Stimulated activated CD8-positive, alpha-beta memory T cell treated with anti-CD3 and anti-CD28 coated beads, Interleukin-15, amount 100 ng/mL, for 1 hour (primary cell): ENCODE results near the gene NAPSA.

ENCODE experiments used
- DNase-seq: peaks from one replicate; pipeline ENCODE4 v3.0.0-alpha.2; 2020; ENCODE audit warnings: low read depth

The NAPSA gene

DNA sequence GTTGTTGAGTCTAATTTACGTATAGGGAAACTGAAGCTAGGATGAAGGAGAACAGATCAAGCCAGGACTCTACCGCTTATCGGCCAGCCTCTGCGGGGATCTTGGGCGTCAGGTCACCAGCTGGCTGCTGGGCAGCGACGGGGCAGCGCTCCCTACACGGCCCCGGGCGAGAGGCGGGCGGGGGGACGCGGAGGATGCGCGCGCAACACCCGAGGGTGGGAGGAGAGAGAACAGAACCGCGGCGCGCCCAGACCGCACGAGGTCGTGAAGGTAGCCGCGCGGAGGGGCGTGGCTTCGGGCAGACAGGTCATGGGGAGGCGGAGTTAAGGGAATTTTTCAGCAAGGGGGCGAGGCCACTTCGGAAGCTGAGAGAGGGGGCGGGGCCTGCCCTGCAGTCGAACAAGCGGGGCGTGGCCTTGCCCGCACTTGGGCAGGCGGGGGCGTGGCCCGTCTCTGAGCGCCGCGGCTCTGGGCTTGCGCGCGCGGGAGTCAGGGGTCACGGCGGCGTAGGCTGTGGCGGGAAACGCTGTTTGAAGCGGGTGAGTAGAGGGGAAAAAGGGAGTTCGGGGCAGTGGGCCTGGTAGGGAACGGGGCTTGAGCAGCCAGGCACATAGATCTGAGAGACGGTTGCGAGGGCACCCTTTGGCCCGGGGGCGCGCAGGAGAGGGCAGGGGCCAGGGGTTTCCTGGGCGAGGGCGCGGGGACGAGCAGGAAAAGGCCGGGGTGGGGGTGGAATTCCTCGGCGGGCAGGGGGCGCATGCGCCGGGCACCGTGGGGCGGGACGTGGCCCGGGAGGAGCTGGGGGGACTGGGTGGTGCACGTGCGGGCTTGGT, 18.6 kb upstream of the NAPSA start, which contains the start of gene POLD1:
Gene POLD1, plus strand, starts transcription at position 496 of the 833 bp plus-strand sequence. CDS start 14,505 bp downstream, outside the sequence.
- peak; percentile 97 for DNase-seq

DNA sequence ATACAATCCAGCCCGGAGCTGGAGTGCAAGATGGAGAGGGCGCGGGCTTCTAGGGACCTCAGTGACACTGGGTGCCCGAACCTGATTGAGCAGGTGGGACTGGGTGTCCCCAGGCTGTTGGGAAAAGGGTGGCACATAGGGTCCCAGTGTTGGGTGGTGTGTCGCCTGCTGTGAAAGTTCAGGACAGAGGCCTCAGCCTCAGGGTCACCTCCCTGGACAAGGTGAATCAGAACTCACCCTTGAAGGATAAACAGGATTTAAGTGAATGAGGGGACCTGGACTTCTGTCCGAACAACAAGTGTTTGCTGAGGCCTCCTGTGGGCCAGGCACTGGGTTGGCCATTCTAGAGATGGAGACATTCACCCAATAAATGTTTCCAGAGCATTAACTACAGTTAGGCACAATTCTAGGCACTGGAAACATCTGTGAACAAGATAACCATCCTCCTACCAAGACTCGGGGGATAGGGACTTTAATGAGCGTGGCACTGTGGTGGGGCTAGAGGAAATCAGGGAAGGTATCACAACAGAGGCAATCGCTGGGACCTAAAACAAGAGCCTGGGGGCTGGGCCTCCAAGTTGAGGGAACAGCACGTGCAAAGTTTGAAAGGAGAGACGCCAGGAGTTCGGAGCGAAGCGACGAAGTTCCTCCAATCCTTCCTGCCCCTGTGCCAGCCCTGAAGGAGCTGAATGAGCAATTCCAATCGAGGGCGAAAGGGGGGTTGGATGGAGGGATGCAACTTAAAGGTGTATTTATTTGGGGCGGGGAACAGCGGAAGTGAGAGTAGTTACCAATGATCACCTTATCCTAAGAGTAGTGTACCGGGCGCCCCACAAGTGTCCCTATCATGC, 17.8 kb upstream of the NAPSA start:
- no peak for DNase-seq

DNA sequence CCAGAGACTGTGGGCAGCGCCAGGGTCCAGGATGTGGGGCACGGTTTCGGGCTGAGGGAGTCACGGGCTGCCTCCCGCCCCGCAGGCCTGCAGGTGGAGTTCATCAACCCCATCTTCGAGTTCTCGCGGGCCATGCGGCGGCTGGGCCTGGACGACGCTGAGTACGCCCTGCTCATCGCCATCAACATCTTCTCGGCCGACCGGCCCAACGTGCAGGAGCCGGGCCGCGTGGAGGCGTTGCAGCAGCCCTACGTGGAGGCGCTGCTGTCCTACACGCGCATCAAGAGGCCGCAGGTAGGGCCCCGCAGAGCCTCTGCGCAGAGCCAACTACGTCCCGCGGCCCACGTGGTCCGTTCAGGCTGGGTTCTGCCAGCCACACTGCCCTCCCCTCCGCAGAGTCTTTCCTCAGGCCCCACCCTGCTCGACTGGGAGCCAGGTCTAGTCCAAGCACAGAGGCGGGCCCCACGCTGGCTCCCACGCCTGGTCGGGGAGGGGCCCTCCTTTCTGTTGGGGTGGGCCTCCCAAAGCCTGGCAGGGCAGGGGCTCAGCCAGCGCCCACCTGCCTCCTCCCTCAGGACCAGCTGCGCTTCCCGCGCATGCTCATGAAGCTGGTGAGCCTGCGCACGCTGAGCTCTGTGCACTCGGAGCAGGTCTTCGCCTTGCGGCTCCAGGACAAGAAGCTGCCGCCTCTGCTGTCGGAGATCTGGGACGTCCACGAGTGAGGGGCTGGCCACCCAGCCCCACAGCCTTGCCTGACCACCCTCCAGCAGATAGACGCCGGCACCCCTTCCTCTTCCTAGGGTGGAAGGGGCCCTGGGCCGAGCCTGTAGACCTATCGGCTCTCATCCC, 16.7 kb upstream of the NAPSA start:
- DNase-seq = no peak

DNA sequence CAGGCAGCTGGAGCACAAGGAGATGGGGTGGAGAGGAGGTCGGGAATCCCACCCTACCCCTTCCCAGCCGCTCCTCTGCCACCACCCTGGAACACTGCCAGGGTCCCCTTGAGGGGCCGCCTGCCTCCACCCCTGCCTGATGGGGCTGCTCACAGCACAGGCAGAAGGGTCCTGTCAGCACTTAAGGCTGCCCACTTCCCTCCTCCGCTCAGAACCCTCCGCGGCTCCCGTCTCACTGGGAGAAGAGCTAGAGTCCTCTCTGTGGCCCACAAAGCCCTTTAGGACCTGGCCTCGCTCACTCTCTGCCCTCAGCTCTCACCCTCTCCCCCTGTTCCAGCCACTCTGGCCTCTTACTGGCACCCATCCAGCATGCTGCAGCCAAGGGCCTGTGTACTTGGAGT, 15.3 kb upstream of the NAPSA start:
- no peak for DNase-seq

DNA sequence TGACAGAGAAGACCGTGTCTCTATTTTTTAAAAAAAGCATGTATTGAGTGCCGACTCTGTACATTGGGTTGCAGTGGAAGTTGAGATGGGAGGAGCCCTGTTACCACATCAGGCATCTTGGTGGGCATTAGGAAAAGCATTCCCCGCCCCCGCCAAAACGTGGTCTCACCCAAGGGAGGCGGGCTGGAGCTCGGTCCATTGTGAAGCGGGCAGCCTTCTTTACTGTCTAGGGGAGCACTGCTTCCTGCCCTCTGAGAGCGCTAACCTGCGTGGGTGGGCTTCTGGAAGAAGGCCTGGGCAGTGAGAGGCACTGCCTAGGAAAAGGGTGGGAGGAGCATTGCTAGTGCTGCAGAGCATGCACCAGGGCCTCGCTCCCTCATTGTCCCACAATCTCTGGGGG, 14.7 kb upstream of the NAPSA start:
- DNase-seq = no peak

DNA sequence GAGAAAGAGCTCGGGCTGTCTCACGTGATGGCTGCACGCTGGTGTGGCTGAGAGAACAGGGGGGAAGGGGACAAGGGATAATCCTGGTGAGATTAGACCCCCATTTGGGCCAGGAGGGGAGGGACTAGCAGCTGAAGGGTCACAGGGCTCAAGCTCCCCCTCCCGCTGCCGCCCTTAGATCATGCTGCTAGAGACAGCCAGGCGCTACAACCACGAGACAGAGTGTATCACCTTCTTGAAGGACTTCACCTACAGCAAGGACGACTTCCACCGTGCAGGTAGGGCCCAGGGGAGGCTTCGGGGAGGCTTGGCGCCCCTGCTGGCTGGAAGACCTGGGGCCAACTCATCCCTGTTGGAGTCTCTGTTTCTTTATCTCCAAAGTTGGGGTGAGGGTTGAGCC, 14.2 kb upstream of the NAPSA start:
- DNase-seq = no peak

DNA sequence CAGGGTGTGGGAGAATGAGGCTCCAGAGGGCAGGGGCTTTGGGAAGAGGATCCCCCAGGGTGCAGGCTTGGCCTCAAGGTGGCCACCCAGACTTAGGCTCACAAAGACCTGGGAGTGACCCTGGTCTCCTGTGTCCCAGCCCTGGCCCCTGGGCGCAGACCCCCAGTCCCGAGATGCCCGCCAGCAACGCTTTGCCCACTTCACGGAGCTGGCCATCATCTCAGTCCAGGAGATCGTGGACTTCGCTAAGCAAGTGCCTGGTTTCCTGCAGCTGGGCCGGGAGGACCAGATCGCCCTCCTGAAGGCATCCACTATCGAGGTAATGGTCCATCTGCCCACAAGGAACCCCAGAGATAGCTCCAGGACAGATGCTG, 13.4 kb upstream of the NAPSA start:
- no peak for DNase-seq

DNA sequence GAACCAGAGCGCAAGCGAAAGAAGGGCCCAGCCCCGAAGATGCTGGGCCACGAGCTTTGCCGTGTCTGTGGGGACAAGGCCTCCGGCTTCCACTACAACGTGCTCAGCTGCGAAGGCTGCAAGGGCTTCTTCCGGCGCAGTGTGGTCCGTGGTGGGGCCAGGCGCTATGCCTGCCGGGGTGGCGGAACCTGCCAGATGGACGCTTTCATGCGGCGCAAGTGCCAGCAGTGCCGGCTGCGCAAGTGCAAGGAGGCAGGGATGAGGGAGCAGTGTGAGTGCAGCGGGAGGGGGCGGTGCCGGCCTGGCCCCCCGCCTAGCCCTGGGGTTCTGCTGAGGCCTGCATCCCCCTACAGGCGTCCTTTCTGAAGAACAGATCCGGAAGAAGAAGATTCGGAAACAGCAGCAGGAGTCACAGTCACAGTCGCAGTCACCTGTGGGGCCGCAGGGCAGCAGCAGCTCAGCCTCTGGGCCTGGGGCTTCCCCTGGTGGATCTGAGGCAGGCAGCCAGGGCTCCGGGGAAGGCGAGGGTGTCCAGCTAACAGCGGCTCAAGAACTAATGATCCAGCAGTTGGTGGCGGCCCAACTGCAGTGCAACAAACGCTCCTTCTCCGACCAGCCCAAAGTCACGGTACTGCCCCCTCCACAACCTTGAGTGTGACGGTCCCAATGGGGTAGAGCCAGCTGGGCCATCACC, 12.9 kb upstream of the NAPSA start:
- DNase-seq = no peak

DNA sequence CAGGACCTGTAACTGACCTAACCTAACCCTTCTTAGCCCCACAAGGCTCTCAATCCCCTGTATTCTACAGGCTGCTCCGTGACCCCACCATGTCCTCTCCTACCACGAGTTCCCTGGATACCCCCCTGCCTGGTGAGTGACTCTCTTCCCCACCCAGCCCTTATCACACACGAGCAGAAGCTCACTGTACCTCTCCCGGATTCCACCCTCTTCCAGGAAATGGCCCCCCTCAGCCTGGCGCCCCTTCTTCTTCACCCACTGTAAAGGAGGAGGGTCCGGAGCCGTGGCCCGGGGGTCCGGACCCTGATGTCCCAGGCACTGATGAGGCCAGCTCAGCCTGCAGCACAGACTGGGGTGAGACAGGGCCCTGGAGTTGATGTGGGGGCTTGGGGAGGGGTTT, 12.1 kb upstream of the NAPSA start:
- no peak for DNase-seq

DNA sequence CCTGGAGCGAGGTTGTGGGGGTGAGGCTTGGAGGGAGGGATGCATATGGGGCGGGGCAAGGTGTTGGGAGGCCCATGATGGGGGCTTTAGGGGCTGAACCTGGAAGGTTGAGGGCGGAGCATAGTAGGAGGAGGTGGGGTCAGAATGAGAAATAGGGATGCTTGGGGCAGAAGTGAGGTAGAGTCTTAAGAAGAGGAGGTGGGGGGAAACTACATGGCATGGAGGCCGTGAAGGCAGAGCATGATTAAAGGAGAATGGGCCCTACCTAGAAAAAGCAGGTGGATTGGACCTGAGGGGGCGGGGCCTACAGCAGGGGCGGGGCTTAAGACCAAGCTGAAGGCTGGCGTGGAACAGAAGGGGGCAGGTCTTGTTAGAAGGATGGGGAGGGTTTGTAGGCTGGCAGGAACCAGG, 11.6 kb upstream of the NAPSA start:
- no peak for DNase-seq

DNA sequence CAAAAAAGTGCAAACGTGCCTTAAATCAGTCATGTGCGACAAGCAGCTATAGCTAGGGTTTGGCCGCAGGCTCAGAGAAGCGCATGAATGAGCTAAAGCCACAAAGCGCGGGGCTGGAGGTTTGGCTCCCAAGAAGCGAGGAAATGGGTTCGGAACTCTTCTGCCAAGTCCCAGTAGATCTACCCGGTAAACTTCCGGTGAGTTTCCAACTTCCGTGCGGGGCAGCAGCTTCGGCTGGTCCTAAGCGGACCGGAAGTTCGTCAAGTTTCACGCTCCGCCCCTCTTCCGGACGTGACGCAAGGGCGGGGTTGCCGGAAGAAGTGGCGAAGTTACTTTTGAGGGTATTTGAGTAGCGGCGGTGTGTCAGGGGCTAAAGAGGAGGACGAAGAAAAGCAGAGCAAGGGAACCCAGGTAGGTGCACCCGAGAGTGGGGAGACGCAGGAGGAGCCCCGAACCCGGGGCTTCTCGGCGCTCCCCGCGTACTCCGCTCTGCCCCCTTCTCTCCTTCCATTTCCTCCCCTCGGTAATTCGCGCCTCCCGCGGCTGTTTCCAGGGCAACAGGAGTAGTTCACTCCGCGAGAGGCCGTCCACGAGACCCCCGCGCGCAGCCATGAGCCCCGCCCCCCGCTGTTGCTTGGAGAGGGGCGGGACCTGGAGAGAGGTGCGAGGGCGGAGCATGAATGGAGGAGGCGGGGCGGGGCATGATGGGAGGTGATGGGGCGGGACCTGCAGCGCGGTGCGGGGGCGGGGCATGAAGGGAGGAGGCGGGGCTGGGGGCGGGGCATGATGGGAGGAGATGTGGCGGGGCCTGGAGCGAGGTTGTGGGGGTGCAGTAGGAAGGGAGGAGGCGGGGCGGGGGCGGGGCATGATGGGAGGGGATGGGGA, 11.0 kb upstream of the NAPSA start, which contains the start of gene NR1H2:
Gene NR1H2, plus strand, starts transcription at position 292 of the 885 bp plus-strand sequence. CDS start 1,149 bp downstream, outside the sequence.
- peak; percentile 90 for DNase-seq

DNA sequence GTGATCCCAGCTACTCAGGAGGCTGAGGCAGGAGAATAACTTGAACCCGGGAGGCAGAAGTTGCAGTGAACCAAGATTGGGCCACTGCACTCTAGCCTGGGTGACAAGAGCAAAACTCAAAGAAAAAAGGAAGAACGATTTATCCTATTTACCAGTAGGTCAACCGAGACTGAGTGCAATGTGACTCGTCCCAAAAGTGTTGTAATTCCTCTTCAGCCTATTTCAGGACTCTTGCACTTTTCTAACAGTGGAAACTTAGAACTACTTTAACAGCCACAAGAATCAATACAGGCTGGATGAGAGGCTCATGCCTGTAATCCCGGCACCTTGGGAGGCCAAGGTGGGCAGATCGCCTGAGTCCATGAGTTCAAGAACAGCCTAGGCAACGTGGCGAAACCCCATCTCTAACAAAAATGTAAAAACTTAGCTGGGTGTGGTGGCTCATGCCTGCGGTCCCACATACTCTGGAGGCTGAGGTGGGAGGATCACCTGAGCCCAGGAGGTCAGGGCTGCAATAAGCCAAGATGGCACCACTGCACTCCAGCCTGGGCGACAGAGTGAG, 6.6 kb upstream of the NAPSA start:
- DNase-seq = no peak

DNA sequence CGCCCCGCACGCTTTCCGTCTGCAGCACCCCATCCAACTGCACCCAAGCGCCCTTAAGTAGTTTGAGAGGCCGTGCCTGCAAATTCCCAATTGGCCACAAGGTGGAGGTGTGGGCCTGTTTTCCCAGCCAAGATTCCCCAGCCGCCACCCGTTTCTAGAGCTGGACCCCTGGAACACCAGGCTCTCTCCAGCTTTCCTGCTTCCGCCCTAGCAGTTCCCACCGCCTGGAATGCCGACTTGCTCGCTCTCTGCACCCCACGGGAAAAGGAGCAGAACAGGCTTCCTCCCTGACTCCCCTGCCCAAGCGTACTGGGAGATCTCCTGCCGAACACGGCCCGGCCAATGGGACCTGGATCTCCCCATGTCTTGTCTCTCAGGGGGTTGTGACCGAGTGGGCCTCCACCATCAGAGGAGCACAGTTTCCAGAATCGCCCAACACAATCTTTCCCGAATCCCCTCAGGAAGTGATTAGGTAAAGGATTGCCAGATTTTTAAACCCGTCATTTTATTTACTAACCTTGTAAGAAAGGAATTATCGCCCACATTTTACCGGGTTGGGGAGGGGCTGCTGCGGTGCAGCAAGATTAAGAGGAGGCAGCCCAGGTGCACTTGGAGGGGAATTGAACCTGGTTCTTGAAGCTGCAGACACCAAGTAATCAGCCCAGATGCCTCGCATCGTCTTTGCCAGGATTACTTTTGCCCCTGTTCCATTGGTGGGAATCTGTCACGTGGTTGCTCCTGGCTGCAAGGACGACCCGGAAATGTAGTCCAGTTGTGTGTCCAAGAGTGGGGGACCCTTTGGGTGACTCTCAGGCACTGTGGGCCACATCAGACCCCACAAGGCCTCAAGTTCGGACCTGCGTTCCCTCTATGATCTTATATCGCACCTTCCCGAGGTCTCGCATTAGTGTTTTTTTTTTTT, 3.5 kb upstream of the NAPSA start:
- DNase-seq = peak; percentile 75

DNA sequence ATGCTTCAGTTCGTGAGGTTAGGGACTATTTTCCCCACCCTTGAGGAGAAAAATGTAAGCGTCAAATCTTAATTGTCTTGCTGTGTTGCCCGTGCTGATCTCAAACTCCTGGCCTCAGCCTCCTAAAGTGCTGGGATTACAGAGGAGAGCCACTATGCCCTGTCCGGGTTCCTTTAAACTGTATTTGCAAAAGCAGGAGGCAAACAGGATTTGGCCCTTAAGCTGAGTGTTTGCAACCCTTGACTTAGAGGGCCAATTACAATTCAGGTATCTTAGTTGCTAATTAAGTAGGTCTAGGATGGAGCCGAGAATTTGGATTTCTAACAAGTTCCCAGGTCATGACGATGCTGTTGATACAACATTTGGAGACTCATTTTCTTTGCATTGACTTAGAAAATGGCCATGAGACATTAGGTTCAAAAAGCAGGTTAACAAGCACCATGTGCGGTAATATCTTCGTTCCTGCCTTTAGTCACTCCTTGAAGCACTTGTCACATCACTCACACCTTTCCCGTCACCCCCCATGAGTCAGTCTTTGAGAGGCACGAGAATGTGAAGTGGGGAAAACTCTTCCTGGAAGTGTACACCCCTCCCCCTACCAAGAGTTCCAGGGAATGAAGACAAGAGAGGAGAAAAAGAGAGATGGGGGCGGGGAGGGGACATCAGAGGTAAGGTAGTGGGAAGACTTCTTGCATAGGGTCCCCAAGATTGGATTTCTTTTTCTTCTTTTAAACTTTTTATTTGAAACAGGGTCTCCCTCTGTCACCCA, 2.6 kb downstream of the NAPSA start:
- DNase-seq = no peak

DNA sequence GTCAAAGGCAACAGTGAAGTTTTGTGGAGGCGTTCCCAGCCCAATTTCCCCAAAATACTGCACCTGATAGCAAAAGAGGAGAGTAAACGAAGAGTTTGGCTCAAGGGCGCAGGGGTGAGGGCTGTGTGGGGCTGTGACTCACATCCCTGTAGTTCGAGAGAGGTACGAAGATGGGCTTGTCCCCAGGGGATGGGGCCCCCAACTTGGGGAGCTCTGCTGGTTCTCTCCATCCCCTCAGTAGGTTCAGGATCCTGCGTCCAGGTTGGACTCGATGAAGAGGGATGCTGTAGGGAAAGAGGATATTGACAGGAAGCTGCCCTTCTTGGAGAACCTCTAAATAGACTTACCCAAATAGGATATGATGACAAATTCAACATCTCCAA, 3.4 kb downstream of the NAPSA start:
- no peak for DNase-seq

DNA sequence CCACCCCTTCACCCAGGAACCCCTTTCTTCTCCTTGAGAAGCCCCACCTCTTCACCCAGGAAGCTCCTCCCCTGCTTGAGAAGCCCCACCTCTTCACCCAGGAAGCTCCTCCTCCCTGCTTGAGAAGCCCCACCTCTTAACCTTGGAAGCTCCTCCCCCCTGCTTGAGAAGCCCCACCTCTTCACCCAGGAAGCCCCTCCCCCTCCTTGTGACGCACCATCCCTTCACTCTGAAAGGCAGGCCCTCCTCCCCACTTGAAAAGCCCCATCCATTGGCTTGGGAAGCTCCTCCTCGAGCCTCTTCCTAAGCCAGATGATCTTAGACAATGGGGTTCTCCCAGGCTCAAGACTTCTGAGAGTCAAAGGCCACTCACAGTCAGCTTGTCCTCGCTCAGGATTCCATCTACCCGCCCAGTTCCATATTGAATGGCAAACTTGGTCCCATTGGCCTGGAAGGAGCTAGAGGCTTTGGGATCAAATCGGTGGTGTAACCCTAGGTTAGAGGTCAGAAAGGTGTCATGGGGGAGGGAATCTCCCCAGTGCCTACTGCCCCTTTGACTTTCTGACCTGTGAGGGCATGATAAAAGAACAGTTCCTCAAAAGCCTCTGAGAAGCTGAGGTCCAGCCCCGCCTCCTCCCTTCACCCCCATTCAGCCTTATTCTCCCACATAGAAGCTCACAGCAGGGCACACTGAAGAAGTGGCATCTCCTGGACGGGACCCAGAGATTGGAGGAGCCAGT, 4.0 kb downstream of the NAPSA start:
- DNase-seq = no peak

DNA sequence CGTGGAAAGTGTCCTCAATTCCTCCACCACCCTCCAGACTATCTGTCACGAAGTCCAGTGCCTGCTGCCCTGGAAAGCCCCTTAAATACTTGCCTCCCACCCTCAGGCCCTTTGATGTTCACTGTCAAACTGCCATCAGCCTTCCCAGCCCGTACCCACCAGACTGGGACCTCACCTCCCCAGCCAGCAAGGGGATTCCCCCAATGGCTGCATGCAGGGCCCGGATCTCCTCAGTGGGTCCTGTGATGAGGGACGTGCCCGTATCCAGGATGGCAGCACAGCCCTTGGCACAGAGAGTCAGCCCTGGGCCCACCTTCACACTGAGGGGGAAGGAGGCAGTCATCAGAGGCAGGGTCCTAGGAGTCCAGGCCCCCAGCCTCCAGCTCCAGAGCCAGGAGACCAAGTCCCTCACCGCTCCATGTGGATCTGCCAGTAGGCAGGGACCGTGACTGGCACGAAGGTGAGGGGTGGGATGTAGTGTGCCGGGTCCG, 6.1 kb downstream of the NAPSA start:
- no peak for DNase-seq
